Adrenal gland (tissue), 12 donors: Measurements from ENCODE around the gene BUD13. TPM values are rescaled to one million over a fixed set of nuclear protein-coding genes. Genes with fewer than 3 reads are reported as not detected.
A peak's percentile ranks its signal among the peaks of the same experiment; 100 is the strongest.

Experiments
- DNase-seq, 7 donors: peaks; one replicate each; pipeline ENCODE4 v3.0.0-alpha.2; 2019 to 2020
- H3K27ac ChIP-seq, 5 donors: fragments of 200-600 bp; sonication (generic) in 4 of 5; 1 replicate in 3 of 5; 2 replicates in 2 of 5; pipeline versions ENCODE4 v1.5.1 to v1.8.0; 2016 to 2020; ENCODE audit warnings: mild to moderate bottlenecking in 1 of 5
- H3K27me3 ChIP-seq: fragments of 200-600 bp; 2 replicates; pipeline ENCODE4 v1.8.0; 2021
- H3K36me3 ChIP-seq, 2 donors: fragments of 200-600 bp; replicated peaks in 1 of 2; 1 replicate in 1 of 2; 2 replicates in 1 of 2; pipeline versions ENCODE4 v1.5.1 to v1.8.0; 2018 to 2022
- H3K4me1 ChIP-seq, 2 donors: fragments of 200-600 bp; replicated peaks in 1 of 2; 1 replicate in 1 of 2; 2 replicates in 1 of 2; pipeline versions ENCODE4 v1.5.1 to v1.8.0; 2018 to 2021
- H3K4me3 ChIP-seq, 4 donors: fragments of 200-600 bp; sonication (generic) in 3 of 4; one replicate each; pipeline ENCODE4 v1.5.1; 2016 to 2018
- H3K9me3 ChIP-seq, 3 donors: fragments of 200-600 bp; sonication (generic) in 1 of 3; replicated peaks in 1 of 3; 1 replicate in 2 of 3; 2 replicates in 1 of 3; pipeline versions ENCODE4 v1.5.1 to v1.8.0; 2016 to 2021
- CTCF ChIP-seq, 6 experiments: fragments of 450-650 bp in 4 of 6; fragments of 200-600 bp in 2 of 6; sonication (generic) in 1 of 6; IDR thresholded peaks; 1 replicate in 5 of 6; 2 replicates in 1 of 6; pipeline versions ENCODE4 v1.5.1 to v1.8.0; 2016 to 2021; ENCODE audit warnings: antibody characterized with exemption in 6 of 6, mild to moderate bottlenecking in 2 of 6, moderate library complexity in 1 of 6
- POLR2A ChIP-seq, 2 donors: fragments of 450-650 bp; IDR thresholded peaks; one replicate each; pipeline ENCODE4 v1.6.1; 2017; ENCODE audit warnings: antibody characterized with exemption in 2 of 2, mild to moderate bottlenecking in 2 of 2, moderate library complexity in 1 of 2
- WGBS, 4 donors: extraction: QIAGEN DNeasy Blood & Tissue Kit in 2 of 4; methylation state at CpG; one replicate each; pipeline versions ENCODE4 v1.1.5 to v1.1.7; 2013 to 2017; 5-methylcytosine and 5-hydroxymethylcytosine counted together
- intact Hi-C, 2 donors: fragments of 100-400 bp; cut with DNase I; formaldehyde crosslinking; loops; one replicate each; pipeline versions ENCODE4 v1.14.1 to v1.15.0; 2022 to 2023
- polyA plus RNA-seq, 3 donors: library from polyadenylated mRNA; stranded (reverse); fragments of 200-250 nt in 2 of 3; fragments of 350-450 nt in 1 of 3; fragmentation: Illumina TruSeq in 1 of 3; extraction: RNeasy Lipid Tissue Mini Kit (QIAGEN cat#74804) in 1 of 3; gene quantifications; one replicate each; pipeline ENCODE4 v1.2.3, GENCODE V29; 2013 to 2014
- total RNA-seq, 9 donors: library from RNA; depleted of rRNA in 4 of 9; stranded (reverse); fragments of >200 nt in 4 of 9; fragments of 120-200 nt in 1 of 9; fragmentation: NEBNext Ultra II Directional in 1 of 9; extraction: Animal tissue kit (Norgen Biotek cat#: 25700) in 1 of 9; gene quantifications; one replicate each; pipeline versions ENCODE4 v1.1.0 to v1.2.4, GENCODE V29; 2013 to 2023
- donor health status: healthy with polysubstance abuse.
- donor health status: Bipolar disorder and iron deficiency.
- donor health status: DM: yes; HTN: yes; CAD: no.
- donor health status: DM: no; HTN: no; CAD: no.
- donor health status: DM: no; HTN: no; CAD: no.
- donor health status: DM: yes; HTN: yes; CAD: no.

The BUD13 gene
- total and polyA plus RNA-seq, 12 donors = 7.5 to 20.4 (median 11.4) TPM

DNA sequence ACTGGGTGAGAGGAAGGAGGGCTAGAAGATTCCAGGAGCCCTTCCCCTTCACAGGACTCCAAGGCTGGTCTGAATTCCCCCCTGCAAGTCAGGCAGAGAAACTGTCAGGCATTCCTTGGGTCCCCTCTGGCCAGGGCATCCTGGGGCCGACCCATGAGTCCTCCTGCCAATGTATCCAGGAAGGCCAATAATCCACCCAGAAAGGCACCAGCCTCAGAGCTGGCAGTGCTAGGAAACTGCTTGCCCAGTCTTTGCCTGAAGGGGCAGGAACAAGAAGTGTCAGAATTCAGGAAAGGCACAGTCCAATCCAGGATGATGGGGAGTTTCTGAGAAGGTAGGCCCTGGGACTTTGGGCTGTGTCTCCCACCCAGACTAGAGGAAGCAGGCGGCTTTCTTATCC, 41.0 kb downstream of the BUD13 start:
- no peak for DNase-seq
- Histone ChIP-seq H3K36me3 (no peaks in the 10 kb centered on the region), H3K4me3 (no peak overlapping the region), H3K27me3 (no peaks in the 10 kb centered on the region), H3K9me3 (no peaks in the 10 kb centered on the region), H3K4me1 (no peaks in the 10 kb centered on the region), H3K27ac (no peak overlapping the region)
- no peak for TF ChIP-seq CTCF (IDR thresholded peaks at IDR 0.05)
- TF ChIP-seq POLR2A (IDR thresholded peaks at IDR 0.05) = no peak
- intact Hi-C loops = no loop called here
- 71 to 76% (median 76%) methylated on average over 2 of the region's 2 CpGs; no CpG with 5 or more reads in 1 of the 4 donors for WGBS, 4 donors

- TF ChIP-seq POLR2A (IDR thresholded peaks at IDR 0.05) = no peak
- no peak for TF ChIP-seq CTCF (IDR thresholded peaks at IDR 0.05)
- Histone ChIP-seq H3K27me3 (no peaks in the 10 kb centered on the region), H3K9me3 (no peaks in the 10 kb centered on the region), H3K4me3 (no peak overlapping the region), H3K36me3 (no peaks in the 10 kb centered on the region), H3K27ac (no peak overlapping the region), H3K4me1 (no peaks in the 10 kb centered on the region)
- DNase-seq = peak in 1 of 7 donors; percentile 59
- intact Hi-C loops = no loop called here
- 66 to 82% (median 74%) methylated on average over 6 to 11 of the region's 11 CpGs for WGBS, 4 donors
Observed at GRCh38 chr11:116731097-116731761, 41.6 kb downstream of the BUD13 start.

DNA sequence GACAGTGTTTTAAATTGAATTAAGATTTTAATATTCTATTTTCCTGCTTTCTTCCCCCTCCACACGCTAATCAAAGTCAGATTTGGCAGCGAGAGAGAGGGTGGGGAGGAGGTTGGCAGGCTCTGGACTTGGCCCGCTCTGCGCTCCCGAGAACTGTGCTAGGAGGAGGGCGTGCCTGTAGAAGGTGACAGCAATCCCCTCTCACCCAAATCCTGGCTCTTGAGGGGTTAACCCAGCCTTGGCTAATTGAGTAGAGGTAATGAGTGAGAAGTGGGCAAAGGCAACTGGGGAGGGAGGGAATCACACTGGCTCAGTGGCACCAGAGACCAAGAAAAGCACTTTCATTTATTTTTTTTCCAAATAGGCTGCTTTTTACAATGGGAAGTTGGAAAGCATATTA, 42.2 kb downstream of the BUD13 start:
- no peaks in the 10 kb centered on the region for H3K9me3 ChIP-seq
- TF ChIP-seq CTCF (IDR thresholded peaks at IDR 0.05) = no peak
- TF ChIP-seq POLR2A (IDR thresholded peaks at IDR 0.05) = no peak
- intact Hi-C loops = no loop called here
- H3K27me3 ChIP-seq = no peaks in the 10 kb centered on the region
- no peaks in the 10 kb centered on the region for H3K36me3 ChIP-seq
- H3K27ac ChIP-seq = no peak overlapping the region
- no peak overlapping the region for H3K4me3 ChIP-seq
- H3K4me1 ChIP-seq = no peaks in the 10 kb centered on the region
- 74 to 79% (median 76%) methylated on average over 6 of the region's 6 CpGs for WGBS, 4 donors
- peak in 1 of 7 donors; percentile 15 for DNase-seq

- H3K9me3 ChIP-seq = no peaks in the 10 kb centered on the region
- TF ChIP-seq POLR2A (IDR thresholded peaks at IDR 0.05) (no peak), CTCF (IDR thresholded peaks at IDR 0.05) (no peak)
- no peak overlapping the region for H3K4me3 ChIP-seq
- H3K27me3 ChIP-seq = no peaks in the 10 kb centered on the region
- H3K4me1 ChIP-seq = no peaks in the 10 kb centered on the region
- H3K27ac ChIP-seq = no peak overlapping the region
- no peak for DNase-seq
- WGBS, 4 donors = 79 to 85% (median 81%) methylated on average over 10 of the region's 10 CpGs
- H3K36me3 ChIP-seq = no peaks in the 10 kb centered on the region
- intact Hi-C loops = no loop called here
Observed at GRCh38 chr11:116730241-116730561, 42.6 kb downstream of the BUD13 start.
